RCC 7860 (cell line): ENCODE measurements around the gene GOLGA1.
"Not testable (repeated sequence)": the region's sequence is repeated elsewhere in the genome, so short reads cannot be mapped to it uniquely, and the experiment has no call there.

Experiments
- DNase-seq: peaks from one replicate; pipeline ENCODE4 v3.0.0-alpha.2; 2015; ENCODE audit warnings: low spot score
- FAIRE-seq: peaks from 2 replicates; lab custom pipeline; 2012; peaks lifted over from hg19 to GRCh38; lab: Jason Lieb, UNC

GOLGA1 gene, protein sequence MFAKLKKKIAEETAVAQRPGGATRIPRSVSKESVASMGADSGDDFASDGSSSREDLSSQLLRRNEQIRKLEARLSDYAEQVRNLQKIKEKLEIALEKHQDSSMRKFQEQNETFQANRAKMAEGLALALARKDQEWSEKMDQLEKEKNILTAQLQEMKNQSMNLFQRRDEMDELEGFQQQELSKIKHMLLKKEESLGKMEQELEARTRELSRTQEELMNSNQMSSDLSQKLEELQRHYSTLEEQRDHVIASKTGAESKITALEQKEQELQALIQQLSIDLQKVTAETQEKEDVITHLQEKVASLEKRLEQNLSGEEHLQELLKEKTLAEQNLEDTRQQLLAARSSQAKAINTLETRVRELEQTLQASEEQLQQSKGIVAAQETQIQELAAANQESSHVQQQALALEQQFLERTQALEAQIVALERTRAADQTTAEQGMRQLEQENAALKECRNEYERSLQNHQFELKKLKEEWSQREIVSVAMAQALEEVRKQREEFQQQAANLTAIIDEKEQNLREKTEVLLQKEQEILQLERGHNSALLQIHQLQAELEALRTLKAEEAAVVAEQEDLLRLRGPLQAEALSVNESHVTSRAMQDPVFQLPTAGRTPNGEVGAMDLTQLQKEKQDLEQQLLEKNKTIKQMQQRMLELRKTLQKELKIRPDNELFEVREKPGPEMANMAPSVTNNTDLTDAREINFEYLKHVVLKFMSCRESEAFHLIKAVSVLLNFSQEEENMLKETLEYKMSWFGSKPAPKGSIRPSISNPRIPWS

GRCh38 chr9:124940894-124941678 lies at the start of gene GOLGA1:
GOLGA1 (minus strand) TSS chr9:124941083; CDS start chr9:124938711, 2,372 bp downstream.
- DNase-seq (peak; percentile 94), FAIRE-seq (no peak)

GRCh38 chr9:124983698-124984097 lies 42.8 kb upstream of the GOLGA1 start:
- FAIRE-seq (no peak), DNase-seq (no peak)

GRCh38 chr9:124980431-124980830 lies 39.5 kb upstream of the GOLGA1 start:
- no peak for FAIRE-seq
- DNase-seq = no peak

DNA sequence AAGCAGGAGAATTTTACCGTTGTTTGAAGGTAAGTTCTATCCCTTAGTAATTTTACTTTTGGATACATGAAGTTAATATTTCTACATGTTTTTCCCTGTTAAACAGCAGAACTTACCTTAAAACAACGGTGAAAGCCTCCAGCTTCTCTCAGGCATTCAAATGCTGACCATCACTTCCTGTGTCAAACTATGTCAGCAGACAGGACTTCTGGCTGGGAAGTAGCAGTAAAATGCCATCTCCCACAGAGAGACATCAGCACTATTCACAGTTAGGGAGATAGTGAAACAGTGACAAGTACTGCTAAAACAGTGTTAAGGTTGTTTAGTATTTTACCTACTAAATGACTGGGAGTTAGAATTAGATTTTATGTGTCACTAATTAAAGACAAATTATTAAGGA lies 34.2 kb upstream of the GOLGA1 start:
- no peak for FAIRE-seq
- DNase-seq = no peak

GRCh38 chr9:124973807-124974206 lies 32.9 kb upstream of the GOLGA1 start:
- FAIRE-seq (no peak), DNase-seq (no peak)

GRCh38 chr9:124972241-124972770 lies 31.4 kb upstream of the GOLGA1 start:
- DNase-seq = no peak
- no peak for FAIRE-seq

GRCh38 chr9:124969401-124969800 lies 28.5 kb upstream of the GOLGA1 start:
- no peak for DNase-seq
- no peak for FAIRE-seq

GRCh38 chr9:124968238-124968637 lies 27.4 kb upstream of the GOLGA1 start:
- DNase-seq (no peak), FAIRE-seq (no peak)

GRCh38 chr9:124965775-124966568 lies 25.1 kb upstream of the GOLGA1 start:
- not testable (repeated sequence) for FAIRE-seq, DNase-seq

- no peak for DNase-seq
- FAIRE-seq = no peak
These were observed 23.7 kb upstream of the GOLGA1 start for GRCh38 chr9:124964604-124965003.

- FAIRE-seq = no peak
- no peak for DNase-seq
These were observed 23.2 kb upstream of the GOLGA1 start for GRCh38 chr9:124964056-124964455.

GRCh38 chr9:124960409-124960752 lies 19.5 kb upstream of the GOLGA1 start:
- DNase-seq (no peak), FAIRE-seq (no peak)

GRCh38 chr9:124959671-124960408 lies 19.0 kb upstream of the GOLGA1 start:
- FAIRE-seq, DNase-seq: not testable (repeated sequence)

DNA sequence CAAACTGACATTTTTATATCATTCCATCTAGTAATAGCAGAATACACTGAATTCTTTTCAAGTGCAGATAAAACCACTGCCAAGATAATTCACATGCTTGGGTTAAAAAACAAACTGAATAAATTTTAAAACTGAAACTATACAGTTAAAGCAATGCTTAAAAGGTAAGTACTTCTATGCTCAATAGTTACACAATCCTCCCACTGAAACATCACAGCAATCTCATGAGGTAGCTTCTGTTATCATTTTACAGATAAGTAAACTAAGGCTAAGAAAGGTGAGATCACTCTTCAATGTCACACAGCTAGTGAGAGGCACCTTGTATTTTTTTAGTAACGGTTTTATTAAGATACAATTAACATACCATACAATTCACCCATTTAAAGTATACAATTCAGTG lies 13.4 kb upstream of the GOLGA1 start:
- no peak for FAIRE-seq
- no peak for DNase-seq

GRCh38 chr9:124950050-124950718 lies 9.3 kb upstream of the GOLGA1 start:
- DNase-seq = no peak
- FAIRE-seq = no peak

GRCh38 chr9:124949387-124949786 lies 8.5 kb upstream of the GOLGA1 start:
- FAIRE-seq (no peak), DNase-seq (no peak)

DNA sequence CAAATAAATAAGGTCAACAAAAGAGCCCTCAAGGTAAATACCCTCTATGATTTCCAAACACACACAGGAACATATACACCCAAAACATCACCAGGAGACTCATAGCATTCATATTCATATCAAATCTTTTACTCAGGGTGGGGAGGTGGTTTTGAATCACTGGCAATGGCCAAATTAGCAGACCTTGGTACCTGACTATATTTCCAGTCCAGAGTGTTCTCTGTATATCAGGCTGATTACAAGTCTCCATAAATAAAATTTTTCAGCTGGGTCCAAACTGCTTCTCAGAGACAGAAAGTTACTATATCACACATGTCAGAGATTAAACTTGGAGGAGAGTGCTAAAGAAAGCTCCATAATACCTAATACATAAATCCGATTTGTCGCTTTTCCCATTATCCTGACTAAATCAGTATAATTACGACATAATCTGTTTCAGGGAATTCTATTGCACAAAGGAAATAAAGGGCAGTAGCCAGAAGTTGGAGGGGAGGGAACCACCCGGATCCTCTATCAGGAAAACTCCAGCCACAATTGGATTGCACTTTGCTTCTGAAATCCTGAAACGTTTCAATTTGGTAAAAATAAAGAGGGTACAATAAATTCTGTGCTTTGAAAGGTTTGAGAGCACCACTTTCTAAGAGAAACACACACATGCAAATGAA lies 7.0 kb upstream of the GOLGA1 start:
- DNase-seq = no peak
- no peak for FAIRE-seq

DNA sequence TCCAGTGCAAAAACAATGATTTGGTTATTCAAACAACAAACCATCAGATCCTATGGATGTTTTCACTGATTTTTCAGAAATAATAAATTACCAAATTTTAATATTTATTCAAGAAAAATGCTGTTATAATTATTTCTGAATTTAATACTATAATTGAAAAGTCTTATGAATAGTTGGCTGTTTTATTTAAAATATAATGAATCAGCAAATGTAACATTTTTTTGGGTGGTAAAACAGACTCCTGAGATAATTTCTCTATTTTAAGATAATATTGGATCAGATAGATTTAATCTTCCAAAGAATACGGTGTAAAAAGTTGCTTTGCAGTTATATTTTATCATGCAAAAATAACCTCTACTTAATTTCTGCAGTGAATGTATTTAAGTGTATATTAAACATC lies 5.3 kb upstream of the GOLGA1 start:
- FAIRE-seq (no peak), DNase-seq (no peak)
